ENCODE data around the gene NCLN. TPM values are rescaled to one million over a fixed set of nuclear protein-coding genes. Genes with fewer than 3 reads are reported as not detected.
A peak's percentile ranks its signal among the peaks of the same experiment; 100 is the strongest.

The NCLN gene
- total RNA-seq, 1 experiment from 2014 or later = 74.7 TPM

DNA sequence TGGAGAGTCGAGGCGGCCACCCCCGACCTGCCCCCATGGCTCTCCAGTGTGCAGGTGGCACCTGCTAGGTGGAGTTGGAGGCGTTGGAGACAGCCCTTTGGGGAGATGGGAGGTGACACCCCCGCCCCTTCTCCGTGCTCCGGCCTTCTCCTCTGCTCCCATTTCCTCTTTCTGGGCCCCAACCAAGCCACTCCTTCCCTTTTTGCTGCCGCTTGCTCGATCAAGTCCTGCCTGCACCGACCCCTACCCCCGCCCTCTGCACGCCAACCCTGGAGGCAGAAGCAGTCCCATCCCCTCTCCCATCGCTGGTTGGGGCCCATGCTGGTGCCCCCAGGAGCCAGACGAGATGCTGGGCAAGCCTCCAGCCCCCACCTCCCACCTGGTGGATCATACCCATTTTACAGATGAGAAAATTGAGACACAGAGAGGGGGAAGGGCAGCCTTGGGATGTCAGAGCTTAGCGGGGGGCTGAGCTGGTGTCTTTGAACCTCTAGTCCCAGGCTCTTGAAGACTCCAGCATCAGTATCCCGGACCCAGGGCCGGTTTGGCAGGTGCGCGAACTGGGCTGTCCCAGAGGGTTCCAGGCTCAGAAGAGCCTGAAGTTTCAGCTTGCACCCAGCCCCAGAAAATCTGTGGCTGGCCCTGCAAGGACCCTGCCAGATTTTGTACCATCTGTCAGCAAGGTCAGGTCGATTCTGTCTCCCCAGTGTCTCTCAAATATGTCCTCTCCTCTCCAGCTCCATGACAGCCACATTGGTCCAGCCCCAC lies 39.6 kb upstream of the NCLN start:
- H3K4me3 ChIP-seq (ENCODE audit: low read length) = no peak overlapping the region
- H3K4me1 ChIP-seq (ENCODE audit: insufficient read depth, low read length) = peaks cover 9% of the 10 kb centered on the region
- H3K27me3 ChIP-seq (ENCODE audit: low read length) = no peaks in the 10 kb centered on the region
- H3K4me2 ChIP-seq (ENCODE audit: low read length) = no peak overlapping the region
- TF ChIP-seq EZH2phosphoT487 (IDR thresholded peaks at IDR 0.05; ENCODE audit: borderline replicate concordance, low read length) = no peak
- TF ChIP-seq, protein P1, sequence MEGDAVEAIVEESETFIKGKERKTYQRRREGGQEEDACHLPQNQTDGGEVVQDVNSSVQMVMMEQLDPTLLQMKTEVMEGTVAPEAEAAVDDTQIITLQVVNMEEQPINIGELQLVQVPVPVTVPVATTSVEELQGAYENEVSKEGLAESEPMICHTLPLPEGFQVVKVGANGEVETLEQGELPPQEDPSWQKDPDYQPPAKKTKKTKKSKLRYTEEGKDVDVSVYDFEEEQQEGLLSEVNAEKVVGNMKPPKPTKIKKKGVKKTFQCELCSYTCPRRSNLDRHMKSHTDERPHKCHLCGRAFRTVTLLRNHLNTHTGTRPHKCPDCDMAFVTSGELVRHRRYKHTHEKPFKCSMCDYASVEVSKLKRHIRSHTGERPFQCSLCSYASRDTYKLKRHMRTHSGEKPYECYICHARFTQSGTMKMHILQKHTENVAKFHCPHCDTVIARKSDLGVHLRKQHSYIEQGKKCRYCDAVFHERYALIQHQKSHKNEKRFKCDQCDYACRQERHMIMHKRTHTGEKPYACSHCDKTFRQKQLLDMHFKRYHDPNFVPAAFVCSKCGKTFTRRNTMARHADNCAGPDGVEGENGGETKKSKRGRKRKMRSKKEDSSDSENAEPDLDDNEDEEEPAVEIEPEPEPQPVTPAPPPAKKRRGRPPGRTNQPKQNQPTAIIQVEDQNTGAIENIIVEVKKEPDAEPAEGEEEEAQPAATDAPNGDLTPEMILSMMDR (conservative IDR thresholded peaks at IDR 0.05; ENCODE audit: low read depth, low read length) = no peak
- TF ChIP-seq EZH2 (IDR thresholded peaks at IDR 0.05; ENCODE audit: low read length, unreplicated experiment) = no peak
- no peak overlapping the region for H3K27ac ChIP-seq (ENCODE audit: low read length)
- ChIA-PET POLR2A (ENCODE audit: unreplicated experiment) (no interaction called here), CTCF (no interaction called here)
- H3K9ac ChIP-seq (ENCODE audit: low read length) = no peak overlapping the region
- H3K9me3 ChIP-seq (ENCODE audit: low read length) = no peaks in the 10 kb centered on the region
- no TSS peak for BruUV-seq (replicated peaks)
- H4K20me1 ChIP-seq (ENCODE audit: low read length) = no peaks in the 10 kb centered on the region
- H2AFZ ChIP-seq (ENCODE audit: low read length) = no peak overlapping the region
- H3K36me3 ChIP-seq (ENCODE audit: low read depth, low read length) = no peaks in the 10 kb centered on the region
- H3K79me2 ChIP-seq (ENCODE audit: low read length) = no peaks in the 10 kb centered on the region
- intact Hi-C loops (cut with micrococcal nuclease) = no loop called here
- no peak for DNase-seq
- H3K9me2 ChIP-seq (replicated peaks; ENCODE audit: low read length) = no peaks in the 10 kb centered on the region
- H3F3A ChIP-seq (ENCODE audit: low read length, unreplicated experiment) = no peaks in the 10 kb centered on the region
- no peak for ATAC-seq

- no peaks in the 10 kb centered on the region for H4K20me1 ChIP-seq (ENCODE audit: low read length)
- ChIA-PET POLR2A (ENCODE audit: unreplicated experiment) (no interaction called here), CTCF (no interaction called here)
- no peak overlapping the region for H2AFZ ChIP-seq (ENCODE audit: low read length)
- TF ChIP-seq, protein P1 (conservative IDR thresholded peaks at IDR 0.05; ENCODE audit: low read depth, low read length) = peak; percentile 78
- no peak for TF ChIP-seq EZH2phosphoT487 (IDR thresholded peaks at IDR 0.05; ENCODE audit: borderline replicate concordance, low read length)
- H3K4me2 ChIP-seq (ENCODE audit: low read length) = no peak overlapping the region
- H3K4me3 ChIP-seq (ENCODE audit: low read length) = no peak overlapping the region
- H3K36me3 ChIP-seq (ENCODE audit: low read depth, low read length) = no peaks in the 10 kb centered on the region
- no TSS peak for BruUV-seq (replicated peaks)
- H3K27me3 ChIP-seq (ENCODE audit: low read length) = no peaks in the 10 kb centered on the region
- no peaks in the 10 kb centered on the region for H3F3A ChIP-seq (ENCODE audit: low read length, unreplicated experiment)
- H3K9me2 ChIP-seq (replicated peaks; ENCODE audit: low read length) = no peaks in the 10 kb centered on the region
- intact Hi-C loops (cut with micrococcal nuclease) = no loop called here
- H3K4me1 ChIP-seq (ENCODE audit: insufficient read depth, low read length) = peaks cover 5% of the 10 kb centered on the region
- H3K79me2 ChIP-seq (ENCODE audit: low read length) = no peaks in the 10 kb centered on the region
- H3K9ac ChIP-seq (ENCODE audit: low read length) = no peak overlapping the region
- H3K27ac ChIP-seq (ENCODE audit: low read length) = no peak overlapping the region
- ATAC-seq (no peak), DNase-seq (peak; percentile 20)
- no peaks in the 10 kb centered on the region for H3K9me3 ChIP-seq (ENCODE audit: low read length)
Measured at GRCh38 chr19:3146677-3147100, 39.0 kb upstream of the NCLN start.

DNA sequence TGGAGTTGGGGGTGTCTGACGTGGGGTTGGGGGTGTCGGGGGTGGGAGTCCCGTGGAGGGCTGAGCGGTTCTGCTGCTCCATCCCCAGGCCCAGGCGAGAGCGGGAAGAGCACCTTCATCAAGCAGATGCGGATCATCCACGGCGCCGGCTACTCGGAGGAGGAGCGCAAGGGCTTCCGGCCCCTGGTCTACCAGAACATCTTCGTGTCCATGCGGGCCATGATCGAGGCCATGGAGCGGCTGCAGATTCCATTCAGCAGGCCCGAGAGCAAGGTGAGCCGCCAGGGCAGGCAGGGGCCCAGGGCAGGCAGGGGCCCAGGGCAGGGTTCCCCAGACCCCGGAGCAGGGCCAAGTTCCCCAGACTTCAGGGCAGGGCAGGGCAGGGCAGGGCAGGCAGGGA lies 37.2 kb upstream of the NCLN start:
- no peaks in the 10 kb centered on the region for H3K36me3 ChIP-seq (ENCODE audit: low read depth, low read length)
- H3F3A ChIP-seq (ENCODE audit: low read length, unreplicated experiment) = no peaks in the 10 kb centered on the region
- H3K4me3 ChIP-seq (ENCODE audit: low read length) = no peak overlapping the region
- no peak for ATAC-seq
- no peaks in the 10 kb centered on the region for H3K9me2 ChIP-seq (replicated peaks; ENCODE audit: low read length)
- H3K4me2 ChIP-seq (ENCODE audit: low read length) = no peak overlapping the region
- no peaks in the 10 kb centered on the region for H3K4me1 ChIP-seq (ENCODE audit: insufficient read depth, low read length)
- H3K27ac ChIP-seq (ENCODE audit: low read length) = no peak overlapping the region
- POLR2A ChIA-PET (ENCODE audit: unreplicated experiment) = no interaction called here
- no peak overlapping the region for H2AFZ ChIP-seq (ENCODE audit: low read length)
- CTCF ChIA-PET = no interaction called here
- H3K79me2 ChIP-seq (ENCODE audit: low read length) = no peaks in the 10 kb centered on the region
- H3K9ac ChIP-seq (ENCODE audit: low read length) = no peak overlapping the region
- no TSS peak for BruUV-seq (replicated peaks)
- H3K27me3 ChIP-seq (ENCODE audit: low read length) = no peaks in the 10 kb centered on the region
- H4K20me1 ChIP-seq (ENCODE audit: low read length) = no peaks in the 10 kb centered on the region
- no peak for DNase-seq
- TF ChIP-seq, protein P1 (conservative IDR thresholded peaks at IDR 0.05; ENCODE audit: low read depth, low read length) = no peak
- TF ChIP-seq EZH2phosphoT487 (IDR thresholded peaks at IDR 0.05; ENCODE audit: borderline replicate concordance, low read length) (no peak), EZH2 (IDR thresholded peaks at IDR 0.05; ENCODE audit: low read length, unreplicated experiment) (no peak)
- intact Hi-C loops (cut with micrococcal nuclease) = no loop called here
- no peaks in the 10 kb centered on the region for H3K9me3 ChIP-seq (ENCODE audit: low read length)

Data from PC-3 (cell line).